ENCODE results near the gene RANBP3.
A peak's percentile ranks its signal among the peaks of the same experiment; 100 is the strongest.

RANBP3 gene

DNA sequence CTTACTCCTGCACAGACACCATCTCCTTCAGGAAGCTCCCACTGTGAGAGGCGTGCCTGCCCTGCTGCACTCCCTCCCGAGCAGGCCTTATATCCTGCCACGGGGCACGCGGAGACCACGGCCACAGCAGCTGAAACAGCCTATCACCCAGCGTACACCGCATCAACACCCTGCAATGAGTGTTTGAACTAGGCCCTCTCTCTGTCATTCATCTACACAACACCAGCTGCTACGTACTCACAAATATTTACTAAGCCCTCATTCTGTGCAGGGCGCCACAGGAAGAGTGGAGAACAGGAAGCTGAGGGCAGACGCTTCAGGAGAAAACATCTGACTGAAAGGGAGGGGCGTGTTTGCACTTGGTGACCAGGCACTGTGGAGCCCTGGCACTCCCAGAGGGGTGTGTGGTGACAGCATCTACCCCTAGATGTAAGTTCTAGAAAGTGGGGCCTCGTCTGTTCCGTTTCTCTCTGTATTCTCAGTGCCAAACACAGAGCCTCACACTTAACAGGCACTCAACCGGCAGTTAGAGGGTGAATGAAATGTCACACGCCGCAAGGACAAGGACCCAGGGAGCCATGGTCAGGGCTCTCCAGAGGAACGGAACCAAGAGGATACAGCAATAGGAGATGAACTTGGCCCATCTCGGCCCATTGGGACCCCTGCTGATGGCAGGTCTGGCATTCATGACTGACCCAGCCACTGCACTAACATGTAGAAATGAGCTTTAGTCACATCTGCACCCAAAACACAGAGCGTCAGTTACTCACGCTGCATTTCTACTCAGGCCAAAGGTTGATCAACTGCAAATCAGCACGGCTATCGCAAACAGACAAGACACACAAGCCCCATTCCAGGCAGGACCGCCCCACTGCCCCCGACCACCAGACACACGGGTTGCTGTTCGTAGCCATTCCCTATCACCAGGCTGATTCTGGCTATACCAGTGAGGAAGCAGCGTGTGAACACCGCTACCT lies 15.7 kb downstream of the RANBP3 start (continued):
- TF ChIP-seq, protein P1, sequence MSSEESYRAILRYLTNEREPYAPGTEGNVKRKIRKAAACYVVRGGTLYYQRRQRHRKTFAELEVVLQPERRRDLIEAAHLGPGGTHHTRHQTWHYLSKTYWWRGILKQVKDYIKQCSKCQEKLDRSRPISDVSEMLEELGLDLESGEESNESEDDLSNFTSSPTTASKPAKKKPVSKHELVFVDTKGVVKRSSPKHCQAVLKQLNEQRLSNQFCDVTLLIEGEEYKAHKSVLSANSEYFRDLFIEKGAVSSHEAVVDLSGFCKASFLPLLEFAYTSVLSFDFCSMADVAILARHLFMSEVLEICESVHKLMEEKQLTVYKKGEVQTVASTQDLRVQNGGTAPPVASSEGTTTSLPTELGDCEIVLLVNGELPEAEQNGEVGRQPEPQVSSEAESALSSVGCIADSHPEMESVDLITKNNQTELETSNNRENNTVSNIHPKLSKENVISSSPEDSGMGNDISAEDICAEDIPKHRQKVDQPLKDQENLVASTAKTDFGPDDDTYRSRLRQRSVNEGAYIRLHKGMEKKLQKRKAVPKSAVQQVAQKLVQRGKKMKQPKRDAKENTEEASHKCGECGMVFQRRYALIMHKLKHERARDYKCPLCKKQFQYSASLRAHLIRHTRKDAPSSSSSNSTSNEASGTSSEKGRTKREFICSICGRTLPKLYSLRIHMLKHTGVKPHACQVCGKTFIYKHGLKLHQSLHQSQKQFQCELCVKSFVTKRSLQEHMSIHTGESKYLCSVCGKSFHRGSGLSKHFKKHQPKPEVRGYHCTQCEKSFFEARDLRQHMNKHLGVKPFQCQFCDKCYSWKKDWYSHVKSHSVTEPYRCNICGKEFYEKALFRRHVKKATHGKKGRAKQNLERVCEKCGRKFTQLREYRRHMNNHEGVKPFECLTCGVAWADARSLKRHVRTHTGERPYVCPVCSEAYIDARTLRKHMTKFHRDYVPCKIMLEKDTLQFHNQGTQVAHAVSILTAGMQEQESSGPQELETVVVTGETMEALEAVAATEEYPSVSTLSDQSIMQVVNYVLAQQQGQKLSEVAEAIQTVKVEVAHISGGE (tag by site-specific recombination; conservative IDR thresholded peaks at IDR 0.05; ENCODE audit: low read depth): no peak
- TF ChIP-seq ZNF221 (tag by site-specific recombination; IDR thresholded peaks at IDR 0.05; ENCODE audit: borderline replicate concordance) (no peak), YY1 (tag by site-specific recombination; IDR thresholded peaks at IDR 0.05) (no peak), BCL11B (tag by site-specific recombination; IDR thresholded peaks at IDR 0.05; ENCODE audit: low read depth) (no peak), ZSCAN30 (tag by site-specific recombination; IDR thresholded peaks at IDR 0.05) (no peak), OSR2 (tag by site-specific recombination; IDR thresholded peaks at IDR 0.05) (0 out of 2 replicates have a peak, but pooled peaks have one; percentile 16), ZNF600 (tag by site-specific recombination; IDR thresholded peaks at IDR 0.05) (peak; percentile 54), ZBTB17 (tag by site-specific recombination; IDR thresholded peaks at IDR 0.05) (peak; percentile 35; the same call in 1 of the 2 replicates), ZFP41 (tag by site-specific recombination; IDR thresholded peaks at IDR 0.05; ENCODE audit: borderline replicate concordance) (no peak), ZNF37A (tag by site-specific recombination; IDR thresholded peaks at IDR 0.05) (no peak), BCL11A (tag by site-specific recombination; IDR thresholded peaks at IDR 0.05; ENCODE audit: low read depth) (no peak), ZNF114 (tag by site-specific recombination; IDR thresholded peaks at IDR 0.05) (no peak), ZNF777 (tag by site-specific recombination; IDR thresholded peaks at IDR 0.05; ENCODE audit: borderline replicate concordance) (no peak), ZIC2 (tag by site-specific recombination; IDR thresholded peaks at IDR 0.05) (peak; percentile 100), ZNF248 (tag by site-specific recombination; IDR thresholded peaks at IDR 0.05) (no peak), ZNF211 (tag by site-specific recombination; IDR thresholded peaks at IDR 0.05; ENCODE audit: low read depth) (no peak), REPIN1 (tag by site-specific recombination; IDR thresholded peaks at IDR 0.05; ENCODE audit: low read depth) (no peak), ZNF596 (tag by site-specific recombination; IDR thresholded peaks at IDR 0.05) (no peak), SCRT1 (tag by site-specific recombination; IDR thresholded peaks at IDR 0.05; ENCODE audit: borderline replicate concordance) (no peak)
- TF ChIP-seq, protein P2, sequence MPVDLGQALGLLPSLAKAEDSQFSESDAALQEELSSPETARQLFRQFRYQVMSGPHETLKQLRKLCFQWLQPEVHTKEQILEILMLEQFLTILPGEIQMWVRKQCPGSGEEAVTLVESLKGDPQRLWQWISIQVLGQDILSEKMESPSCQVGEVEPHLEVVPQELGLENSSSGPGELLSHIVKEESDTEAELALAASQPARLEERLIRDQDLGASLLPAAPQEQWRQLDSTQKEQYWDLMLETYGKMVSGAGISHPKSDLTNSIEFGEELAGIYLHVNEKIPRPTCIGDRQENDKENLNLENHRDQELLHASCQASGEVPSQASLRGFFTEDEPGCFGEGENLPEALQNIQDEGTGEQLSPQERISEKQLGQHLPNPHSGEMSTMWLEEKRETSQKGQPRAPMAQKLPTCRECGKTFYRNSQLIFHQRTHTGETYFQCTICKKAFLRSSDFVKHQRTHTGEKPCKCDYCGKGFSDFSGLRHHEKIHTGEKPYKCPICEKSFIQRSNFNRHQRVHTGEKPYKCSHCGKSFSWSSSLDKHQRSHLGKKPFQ (tag by site-specific recombination; IDR thresholded peaks at IDR 0.05): no peak
- TF ChIP-seq, protein P3, sequence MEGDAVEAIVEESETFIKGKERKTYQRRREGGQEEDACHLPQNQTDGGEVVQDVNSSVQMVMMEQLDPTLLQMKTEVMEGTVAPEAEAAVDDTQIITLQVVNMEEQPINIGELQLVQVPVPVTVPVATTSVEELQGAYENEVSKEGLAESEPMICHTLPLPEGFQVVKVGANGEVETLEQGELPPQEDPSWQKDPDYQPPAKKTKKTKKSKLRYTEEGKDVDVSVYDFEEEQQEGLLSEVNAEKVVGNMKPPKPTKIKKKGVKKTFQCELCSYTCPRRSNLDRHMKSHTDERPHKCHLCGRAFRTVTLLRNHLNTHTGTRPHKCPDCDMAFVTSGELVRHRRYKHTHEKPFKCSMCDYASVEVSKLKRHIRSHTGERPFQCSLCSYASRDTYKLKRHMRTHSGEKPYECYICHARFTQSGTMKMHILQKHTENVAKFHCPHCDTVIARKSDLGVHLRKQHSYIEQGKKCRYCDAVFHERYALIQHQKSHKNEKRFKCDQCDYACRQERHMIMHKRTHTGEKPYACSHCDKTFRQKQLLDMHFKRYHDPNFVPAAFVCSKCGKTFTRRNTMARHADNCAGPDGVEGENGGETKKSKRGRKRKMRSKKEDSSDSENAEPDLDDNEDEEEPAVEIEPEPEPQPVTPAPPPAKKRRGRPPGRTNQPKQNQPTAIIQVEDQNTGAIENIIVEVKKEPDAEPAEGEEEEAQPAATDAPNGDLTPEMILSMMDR (tag by site-specific recombination; IDR thresholded peaks at IDR 0.05): no peak
- TF ChIP-seq, protein P4, sequence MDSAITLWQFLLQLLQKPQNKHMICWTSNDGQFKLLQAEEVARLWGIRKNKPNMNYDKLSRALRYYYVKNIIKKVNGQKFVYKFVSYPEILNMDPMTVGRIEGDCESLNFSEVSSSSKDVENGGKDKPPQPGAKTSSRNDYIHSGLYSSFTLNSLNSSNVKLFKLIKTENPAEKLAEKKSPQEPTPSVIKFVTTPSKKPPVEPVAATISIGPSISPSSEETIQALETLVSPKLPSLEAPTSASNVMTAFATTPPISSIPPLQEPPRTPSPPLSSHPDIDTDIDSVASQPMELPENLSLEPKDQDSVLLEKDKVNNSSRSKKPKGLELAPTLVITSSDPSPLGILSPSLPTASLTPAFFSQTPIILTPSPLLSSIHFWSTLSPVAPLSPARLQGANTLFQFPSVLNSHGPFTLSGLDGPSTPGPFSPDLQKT (IDR thresholded peaks at IDR 0.05; ENCODE audit: borderline replicate concordance, low read depth, low read length): no peak
- TF ChIP-seq, protein P5, sequence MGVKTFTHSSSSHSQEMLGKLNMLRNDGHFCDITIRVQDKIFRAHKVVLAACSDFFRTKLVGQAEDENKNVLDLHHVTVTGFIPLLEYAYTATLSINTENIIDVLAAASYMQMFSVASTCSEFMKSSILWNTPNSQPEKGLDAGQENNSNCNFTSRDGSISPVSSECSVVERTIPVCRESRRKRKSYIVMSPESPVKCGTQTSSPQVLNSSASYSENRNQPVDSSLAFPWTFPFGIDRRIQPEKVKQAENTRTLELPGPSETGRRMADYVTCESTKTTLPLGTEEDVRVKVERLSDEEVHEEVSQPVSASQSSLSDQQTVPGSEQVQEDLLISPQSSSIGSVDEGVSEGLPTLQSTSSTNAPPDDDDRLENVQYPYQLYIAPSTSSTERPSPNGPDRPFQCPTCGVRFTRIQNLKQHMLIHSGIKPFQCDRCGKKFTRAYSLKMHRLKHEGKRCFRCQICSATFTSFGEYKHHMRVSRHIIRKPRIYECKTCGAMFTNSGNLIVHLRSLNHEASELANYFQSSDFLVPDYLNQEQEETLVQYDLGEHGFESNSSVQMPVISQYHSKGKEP (tag by site-specific recombination; IDR thresholded peaks at IDR 0.05): no peak
- TF ChIP-seq, protein P6, sequence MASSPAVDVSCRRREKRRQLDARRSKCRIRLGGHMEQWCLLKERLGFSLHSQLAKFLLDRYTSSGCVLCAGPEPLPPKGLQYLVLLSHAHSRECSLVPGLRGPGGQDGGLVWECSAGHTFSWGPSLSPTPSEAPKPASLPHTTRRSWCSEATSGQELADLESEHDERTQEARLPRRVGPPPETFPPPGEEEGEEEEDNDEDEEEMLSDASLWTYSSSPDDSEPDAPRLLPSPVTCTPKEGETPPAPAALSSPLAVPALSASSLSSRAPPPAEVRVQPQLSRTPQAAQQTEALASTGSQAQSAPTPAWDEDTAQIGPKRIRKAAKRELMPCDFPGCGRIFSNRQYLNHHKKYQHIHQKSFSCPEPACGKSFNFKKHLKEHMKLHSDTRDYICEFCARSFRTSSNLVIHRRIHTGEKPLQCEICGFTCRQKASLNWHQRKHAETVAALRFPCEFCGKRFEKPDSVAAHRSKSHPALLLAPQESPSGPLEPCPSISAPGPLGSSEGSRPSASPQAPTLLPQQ (tag by site-specific recombination; IDR thresholded peaks at IDR 0.05): no peak
- TF ChIP-seq, protein P7, sequence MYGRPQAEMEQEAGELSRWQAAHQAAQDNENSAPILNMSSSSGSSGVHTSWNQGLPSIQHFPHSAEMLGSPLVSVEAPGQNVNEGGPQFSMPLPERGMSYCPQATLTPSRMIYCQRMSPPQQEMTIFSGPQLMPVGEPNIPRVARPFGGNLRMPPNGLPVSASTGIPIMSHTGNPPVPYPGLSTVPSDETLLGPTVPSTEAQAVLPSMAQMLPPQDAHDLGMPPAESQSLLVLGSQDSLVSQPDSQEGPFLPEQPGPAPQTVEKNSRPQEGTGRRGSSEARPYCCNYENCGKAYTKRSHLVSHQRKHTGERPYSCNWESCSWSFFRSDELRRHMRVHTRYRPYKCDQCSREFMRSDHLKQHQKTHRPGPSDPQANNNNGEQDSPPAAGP (tag by site-specific recombination; IDR thresholded peaks at IDR 0.05): peak; percentile 61; the same call in 1 of the 2 replicates
